DND-41 (cell line): ENCODE measurements around the gene FCSK.

Experiments
- ATAC-seq: fragments of 200-7000 bp; cut with Tn5 transposase; 3 replicates; pipeline ENCODE4 v1.9.1; 2021; ENCODE audit warnings: low read depth; ENCODE audit not compliant: insufficient read depth
- DNase-seq: peaks from one replicate; pipeline ENCODE4 v3.0.0-alpha.2; 2020
- H2AFZ ChIP-seq: 2 replicates; pipeline ENCODE4 v1.6.0; 2012; ENCODE audit warnings: low read depth, low read length
- H3K27ac ChIP-seq: 2 replicates; pipeline ENCODE4 v1.5.1; 2012; ENCODE audit warnings: low read length, inconsistent platforms
- H3K27me3 ChIP-seq: fragments of 200-600 bp; sonication (generic); 2 replicates; pipeline ENCODE4 v1.6.0; 2012; ENCODE audit warnings: low read length, mild to moderate bottlenecking, inconsistent platforms; ENCODE audit not compliant: insufficient read depth, poor library complexity
- H3K36me3 ChIP-seq: 2 replicates; pipeline ENCODE4 v1.5.1; 2012; ENCODE audit warnings: low read length, inconsistent platforms; ENCODE audit not compliant: insufficient read depth
- H3K4me1 ChIP-seq: 2 replicates; pipeline ENCODE4 v1.5.1; 2012; ENCODE audit warnings: mild to moderate bottlenecking, low read length; ENCODE audit not compliant: insufficient read depth
- H3K4me2 ChIP-seq: 2 replicates; pipeline ENCODE4 v1.6.0; 2012; ENCODE audit warnings: mild to moderate bottlenecking, moderate library complexity, low read length, inconsistent platforms; ENCODE audit not compliant: insufficient read depth
- H3K4me3 ChIP-seq, 2 experiments: fragments of 200-600 bp in 1 of 2; shearing (Covaris generic) in 1 of 2; 2 replicates each; pipeline ENCODE4 v1.5.1; 2012 to 2016; ENCODE audit warnings: inconsistent platforms in 2 of 2, low read length in 2 of 2, mild to moderate bottlenecking in 2 of 2, low read depth in 1 of 2, moderate library complexity in 1 of 2
- H3K79me2 ChIP-seq: 2 replicates; pipeline ENCODE4 v1.6.0; 2012; ENCODE audit warnings: low read length, inconsistent platforms; ENCODE audit not compliant: insufficient read depth
- H3K9ac ChIP-seq: 2 replicates; pipeline ENCODE4 v1.6.0; 2012; ENCODE audit warnings: low read depth, mild to moderate bottlenecking, inconsistent platforms, low read length, moderate library complexity
- H3K9me3 ChIP-seq: 2 replicates; pipeline ENCODE4 v1.5.1; 2012; ENCODE audit warnings: low read length, moderate library complexity, mild to moderate bottlenecking, inconsistent platforms; ENCODE audit not compliant: insufficient read depth, severe bottlenecking
- H4K20me1 ChIP-seq: 2 replicates; pipeline ENCODE4 v1.6.0; 2012; ENCODE audit warnings: low read length; ENCODE audit not compliant: insufficient read depth
- EZH2 ChIP-seq: IDR thresholded peaks from 3 replicates; pipeline ENCODE4 v1.6.1; 2012; ENCODE audit warnings: borderline replicate concordance, low read depth, mild to moderate bottlenecking, moderate library complexity, low read length, inconsistent platforms; ENCODE audit not compliant: severe bottlenecking
- TF ChIP-seq, protein P1 (sequence below): IDR thresholded peaks from 2 replicates; pipeline ENCODE4 v1.5.1; 2012; ENCODE audit warnings: borderline replicate concordance, low read length, moderate library complexity, mild to moderate bottlenecking; ENCODE audit not compliant: poor library complexity, severe bottlenecking; ENCODE audit errors: extremely low read depth

Gene FCSK

GRCh38 chr16:70478169-70478568, 23.8 kb downstream of the FCSK start:
- ATAC-seq: no peak
- H3K4me3 ChIP-seq: no peak overlapping the region
- H3K27ac ChIP-seq: no peak overlapping the region
- TF ChIP-seq, protein P1, sequence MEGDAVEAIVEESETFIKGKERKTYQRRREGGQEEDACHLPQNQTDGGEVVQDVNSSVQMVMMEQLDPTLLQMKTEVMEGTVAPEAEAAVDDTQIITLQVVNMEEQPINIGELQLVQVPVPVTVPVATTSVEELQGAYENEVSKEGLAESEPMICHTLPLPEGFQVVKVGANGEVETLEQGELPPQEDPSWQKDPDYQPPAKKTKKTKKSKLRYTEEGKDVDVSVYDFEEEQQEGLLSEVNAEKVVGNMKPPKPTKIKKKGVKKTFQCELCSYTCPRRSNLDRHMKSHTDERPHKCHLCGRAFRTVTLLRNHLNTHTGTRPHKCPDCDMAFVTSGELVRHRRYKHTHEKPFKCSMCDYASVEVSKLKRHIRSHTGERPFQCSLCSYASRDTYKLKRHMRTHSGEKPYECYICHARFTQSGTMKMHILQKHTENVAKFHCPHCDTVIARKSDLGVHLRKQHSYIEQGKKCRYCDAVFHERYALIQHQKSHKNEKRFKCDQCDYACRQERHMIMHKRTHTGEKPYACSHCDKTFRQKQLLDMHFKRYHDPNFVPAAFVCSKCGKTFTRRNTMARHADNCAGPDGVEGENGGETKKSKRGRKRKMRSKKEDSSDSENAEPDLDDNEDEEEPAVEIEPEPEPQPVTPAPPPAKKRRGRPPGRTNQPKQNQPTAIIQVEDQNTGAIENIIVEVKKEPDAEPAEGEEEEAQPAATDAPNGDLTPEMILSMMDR: no peak
- no peak for TF ChIP-seq EZH2
- H3K9ac ChIP-seq: no peak overlapping the region
- no peaks in the 10 kb centered on the region for H3K9me3 ChIP-seq
- no peaks in the 10 kb centered on the region for H3K4me1 ChIP-seq
- H3K27me3 ChIP-seq: no peaks in the 10 kb centered on the region
- H3K79me2 ChIP-seq: no peaks in the 10 kb centered on the region
- H4K20me1 ChIP-seq: no peaks in the 10 kb centered on the region; the same call in 1 of the 2 replicates
- peaks cover 58% of the 10 kb centered on the region for H3K36me3 ChIP-seq
- no peak overlapping the region for H2AFZ ChIP-seq
- no peak for DNase-seq
- no peak overlapping the region for H3K4me2 ChIP-seq

DNA sequence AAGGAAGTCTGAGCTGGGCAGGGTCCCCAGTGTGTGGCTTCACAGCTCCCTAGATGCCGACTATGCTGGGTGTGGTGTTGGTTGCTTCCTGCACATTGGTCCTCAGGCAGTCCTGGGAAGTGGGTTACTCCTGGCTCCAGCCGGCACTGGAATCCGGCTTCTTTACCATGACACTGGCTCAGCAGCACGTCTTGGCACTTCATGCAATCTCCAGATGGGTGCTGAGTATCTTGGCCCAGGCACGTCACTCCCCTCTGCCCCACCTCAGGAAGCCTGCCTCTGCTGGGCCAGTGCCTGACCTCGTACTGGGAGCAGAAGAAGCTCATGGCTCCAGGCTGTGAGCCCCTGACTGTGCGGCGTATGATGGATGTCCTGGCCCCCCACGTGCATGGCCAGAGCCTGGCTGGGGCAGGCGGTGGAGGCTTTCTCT, 24.5 kb downstream of the FCSK start:
- no peak overlapping the region for H3K9ac ChIP-seq
- H3K4me3 ChIP-seq: no peak overlapping the region
- ATAC-seq (no peak), DNase-seq (no peak)
- H3K27me3 ChIP-seq: no peaks in the 10 kb centered on the region
- no peak overlapping the region for H2AFZ ChIP-seq
- no peaks in the 10 kb centered on the region; the same call in 1 of the 2 replicates for H4K20me1 ChIP-seq
- H3K36me3 ChIP-seq: peaks cover 62% of the 10 kb centered on the region
- no peaks in the 10 kb centered on the region for H3K9me3 ChIP-seq
- no peak overlapping the region for H3K4me2 ChIP-seq
- H3K79me2 ChIP-seq: no peaks in the 10 kb centered on the region
- H3K4me1 ChIP-seq: no peaks in the 10 kb centered on the region
- no peak for TF ChIP-seq EZH2
- TF ChIP-seq, protein P1: no peak
- H3K27ac ChIP-seq: no peak overlapping the region

DNA sequence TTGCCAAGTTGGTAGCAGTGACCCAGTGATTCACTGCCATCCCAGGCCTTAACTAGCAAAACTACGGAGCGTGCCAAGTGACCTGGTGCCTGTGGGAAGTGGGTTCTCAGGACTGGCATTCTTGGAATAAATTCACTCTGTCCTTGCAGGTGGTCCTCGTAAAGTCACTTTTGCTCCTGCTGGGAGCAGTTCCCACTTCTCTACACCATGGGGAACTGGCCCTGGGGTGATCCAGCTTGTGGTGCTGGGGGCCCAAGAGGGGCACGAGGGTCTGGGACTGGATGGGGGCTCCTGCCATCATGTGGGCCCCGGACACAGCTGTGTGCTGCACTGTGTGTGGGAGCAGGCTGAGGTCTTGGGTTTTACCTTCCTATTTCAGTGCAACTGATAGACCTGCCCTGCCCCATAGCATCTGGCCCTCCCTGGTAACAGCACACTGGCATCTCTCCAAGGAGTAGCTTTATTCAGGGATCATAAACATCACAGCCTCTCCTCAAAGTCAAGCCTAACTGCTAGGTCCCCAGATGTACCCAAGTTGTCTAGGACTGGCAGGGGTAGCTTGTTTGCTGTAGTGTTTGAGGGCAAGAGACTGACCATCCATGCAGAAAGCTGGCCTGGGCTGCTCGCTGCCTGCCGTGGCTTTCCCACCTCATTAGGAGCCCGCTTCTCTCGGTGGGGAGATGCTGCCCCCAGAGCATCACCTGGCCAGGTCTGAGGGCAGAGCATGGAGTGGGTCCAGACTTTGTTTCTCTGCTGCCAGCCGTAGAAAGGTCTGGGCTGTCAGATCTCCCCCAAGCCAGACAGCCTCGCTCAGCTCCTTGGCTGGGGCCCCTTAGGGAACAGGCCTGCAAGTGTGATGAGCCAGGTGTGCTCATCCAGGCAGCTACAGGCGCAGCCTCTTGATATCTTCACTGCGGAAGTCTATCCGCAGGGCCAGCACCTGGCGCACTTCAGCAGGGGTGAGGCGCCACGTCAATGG, 26.0 kb downstream of the FCSK start:
- DNase-seq (no peak), ATAC-seq (no peak)
- no peak overlapping the region for H3K9ac ChIP-seq
- H3K27ac ChIP-seq: no peak overlapping the region
- no peaks in the 10 kb centered on the region for H3K4me1 ChIP-seq
- peaks cover 63% of the 10 kb centered on the region for H3K36me3 ChIP-seq
- TF ChIP-seq, protein P1: no peak
- TF ChIP-seq EZH2: no peak
- H3K9me3 ChIP-seq: no peaks in the 10 kb centered on the region
- no peaks in the 10 kb centered on the region for H3K79me2 ChIP-seq
- H2AFZ ChIP-seq: no peak overlapping the region
- H3K4me3 ChIP-seq: no peak overlapping the region
- H4K20me1 ChIP-seq: no peaks in the 10 kb centered on the region; the same call in 1 of the 2 replicates
- no peak overlapping the region for H3K4me2 ChIP-seq
- H3K27me3 ChIP-seq: no peaks in the 10 kb centered on the region
